SK-N-SH treated with all-trans-retinoic acid at 6 μM for 48 hours (cell line): ENCODE data around the gene GID4.

Experiments used
- ATAC-seq: fragments of 200-7000 bp; cut with Tn5 transposase; 3 replicates; pipeline ENCODE4 v1.9.1; 2020; ENCODE audit warnings: mild to moderate bottlenecking, moderate library complexity
- ARNTL ChIP-seq: fragments of 450-650 bp; formaldehyde crosslinking; IDR thresholded peaks from 2 replicates; pipeline ENCODE4 v1.5.0; 2020; ENCODE audit warnings: low read depth, mild to moderate bottlenecking, moderate library complexity, borderline replicate concordance
- BACH2 ChIP-seq: fragments of 250-450 bp; sonication (Bioruptor Pico); IDR thresholded peaks from 2 replicates; pipeline ENCODE4 v1.9.0; 2021; ENCODE audit warnings: mild to moderate bottlenecking, borderline replicate concordance
- CSDC2 ChIP-seq: fragments of 250-450 bp; sonication (Bioruptor Pico); IDR thresholded peaks from 2 replicates; pipeline ENCODE4 v1.5.0; 2020; ENCODE audit warnings: mild to moderate bottlenecking, moderate library complexity
- ESRRG ChIP-seq: fragments of 250-450 bp; sonication (Bioruptor Pico); IDR thresholded peaks from 2 replicates; pipeline ENCODE4 v1.6.1; 2021; ENCODE audit warnings: mild to moderate bottlenecking
- ISL1 ChIP-seq: fragments of 250-450 bp; sonication (Bioruptor Pico); IDR thresholded peaks from 2 replicates; pipeline ENCODE4 v2.1.2; 2022; ENCODE audit warnings: mild to moderate bottlenecking, moderate library complexity
- OSR1 ChIP-seq: fragments of 250-450 bp; sonication (Bioruptor Pico); IDR thresholded peaks from 2 replicates; pipeline ENCODE4 v1.8.0; 2022; ENCODE audit warnings: moderate library complexity, mild to moderate bottlenecking, inconsistent platforms
- PATZ1 ChIP-seq: fragments of 250-450 bp; sonication (Bioruptor Pico); IDR thresholded peaks from 2 replicates; pipeline ENCODE4 v1.8.0; 2020; ENCODE audit warnings: mild to moderate bottlenecking, moderate library complexity, borderline replicate concordance
- POU6F1 ChIP-seq: fragments of 250-450 bp; sonication (Bioruptor Pico); IDR thresholded peaks from 2 replicates; pipeline ENCODE4 v1.8.0; 2021; ENCODE audit warnings: low read depth, mild to moderate bottlenecking, moderate library complexity, borderline replicate concordance
- PPARA ChIP-seq: fragments of 250-450 bp; sonication (Bioruptor Pico); IDR thresholded peaks from 2 replicates; pipeline ENCODE4 v1.5.0; 2020; ENCODE audit warnings: mild to moderate bottlenecking, borderline replicate concordance
- RARB ChIP-seq: fragments of 250-450 bp; sonication (Bioruptor Pico); IDR thresholded peaks from 2 replicates; pipeline ENCODE4 v1.8.0; 2021; ENCODE audit warnings: mild to moderate bottlenecking, moderate library complexity
- SNAI2 ChIP-seq: fragments of 250-450 bp; sonication (Bioruptor Pico); IDR thresholded peaks from 2 replicates; pipeline ENCODE4 v1.5.0; 2020; ENCODE audit warnings: mild to moderate bottlenecking, moderate library complexity
- TCF4 ChIP-seq: fragments of 250-450 bp; sonication (Bioruptor Pico); IDR thresholded peaks from 2 replicates; pipeline ENCODE4 v1.8.0; 2021; ENCODE audit warnings: mild to moderate bottlenecking, moderate library complexity, borderline replicate concordance
- TSHZ2 ChIP-seq: fragments of 250-450 bp; sonication (Bioruptor Pico); IDR thresholded peaks from 2 replicates; pipeline ENCODE4 v1.5.0; 2020; ENCODE audit warnings: mild to moderate bottlenecking, moderate library complexity
- ZC3H10 ChIP-seq: fragments of 250-450 bp; sonication (Bioruptor Pico); IDR thresholded peaks from 2 replicates; pipeline ENCODE4 v1.5.1; 2021; ENCODE audit warnings: mild to moderate bottlenecking, moderate library complexity
- ZFP3 ChIP-seq: fragments of 250-450 bp; sonication (Bioruptor Pico); IDR thresholded peaks from 2 replicates; pipeline ENCODE4 v1.5.0; 2020; ENCODE audit warnings: mild to moderate bottlenecking, moderate library complexity
- ZFP30 ChIP-seq: fragments of 450-650 bp; formaldehyde crosslinking; IDR thresholded peaks from 2 replicates; pipeline ENCODE4 v1.5.0; 2022; ENCODE audit warnings: mild to moderate bottlenecking, moderate library complexity
- ZNF565 ChIP-seq: fragments of 450-650 bp; formaldehyde crosslinking; conservative IDR thresholded peaks from 2 replicates; pipeline ENCODE4 v1.5.0; 2020; ENCODE audit warnings: low read depth, mild to moderate bottlenecking, moderate library complexity
- ZNF70 ChIP-seq: fragments of 450-650 bp; formaldehyde crosslinking; IDR thresholded peaks from 2 replicates; pipeline ENCODE4 v1.5.0; 2020; ENCODE audit warnings: mild to moderate bottlenecking, moderate library complexity
- ZNF8 ChIP-seq: fragments of 450-650 bp; formaldehyde crosslinking; IDR thresholded peaks from 2 replicates; pipeline ENCODE4 v1.5.0; 2020; ENCODE audit warnings: mild to moderate bottlenecking, moderate library complexity
- TF ChIP-seq, protein P1 (sequence below): fragments of 250-450 bp; sonication (Bioruptor Pico); IDR thresholded peaks from 2 replicates; pipeline ENCODE4 v1.5.1; 2020; ENCODE audit warnings: low read depth, mild to moderate bottlenecking, moderate library complexity

GID4 gene

GRCh38 chr17:17993366-17993765, 45.8 kb upstream of the GID4 start:
- TF ChIP-seq PPARA (CRISPR knock-in tag) (no peak), ZFP30 (CRISPR knock-in tag) (no peak), PATZ1 (CRISPR knock-in tag) (no peak), BACH2 (no peak), TSHZ2 (CRISPR knock-in tag) (no peak), ZC3H10 (CRISPR knock-in tag) (no peak), RARB (no peak), ZFP3 (CRISPR knock-in tag) (no peak), SNAI2 (CRISPR knock-in tag) (no peak), ZNF565 (no peak), ZNF8 (no peak), OSR1 (CRISPR knock-in tag) (no peak), POU6F1 (CRISPR knock-in tag) (no peak), ISL1 (CRISPR knock-in tag) (no peak), ESRRG (CRISPR knock-in tag) (no peak), ARNTL (CRISPR knock-in tag) (no peak)
- TF ChIP-seq, protein P1, sequence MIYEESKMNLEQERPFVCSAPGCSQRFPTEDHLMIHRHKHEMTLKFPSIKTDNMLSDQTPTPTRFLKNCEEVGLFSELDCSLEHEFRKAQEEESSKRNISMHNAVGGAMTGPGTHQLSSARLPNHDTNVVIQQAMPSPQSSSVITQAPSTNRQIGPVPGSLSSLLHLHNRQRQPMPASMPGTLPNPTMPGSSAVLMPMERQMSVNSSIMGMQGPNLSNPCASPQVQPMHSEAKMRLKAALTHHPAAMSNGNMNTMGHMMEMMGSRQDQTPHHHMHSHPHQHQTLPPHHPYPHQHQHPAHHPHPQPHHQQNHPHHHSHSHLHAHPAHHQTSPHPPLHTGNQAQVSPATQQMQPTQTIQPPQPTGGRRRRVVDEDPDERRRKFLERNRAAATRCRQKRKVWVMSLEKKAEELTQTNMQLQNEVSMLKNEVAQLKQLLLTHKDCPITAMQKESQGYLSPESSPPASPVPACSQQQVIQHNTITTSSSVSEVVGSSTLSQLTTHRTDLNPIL (CRISPR knock-in tag), result no peak
- ATAC-seq, result no peak

DNA sequence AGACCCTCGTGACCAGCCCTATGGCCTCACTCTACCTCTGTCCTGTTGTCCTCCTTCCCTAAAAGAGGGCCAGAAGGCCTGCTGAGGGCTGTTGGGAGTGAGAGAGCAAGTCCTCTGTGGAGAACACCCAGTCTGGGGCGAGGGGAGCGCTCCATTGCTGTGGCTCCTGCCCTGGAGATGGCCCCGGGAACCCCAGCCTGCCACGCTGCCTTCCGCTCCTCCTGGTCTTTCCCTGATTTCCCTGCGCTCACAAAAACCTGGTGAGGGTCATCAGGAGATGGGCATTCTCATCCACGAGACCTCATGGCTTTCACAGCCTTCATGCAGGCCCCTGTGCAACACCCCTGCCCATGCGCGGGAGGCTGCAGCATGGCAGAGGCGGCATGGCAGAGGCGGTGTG, 45.4 kb upstream of the GID4 start:
- TF ChIP-seq SNAI2 (CRISPR knock-in tag) (no peak), ZNF70 (CRISPR knock-in tag) (no peak), PPARA (CRISPR knock-in tag) (no peak), ISL1 (CRISPR knock-in tag) (no peak), TSHZ2 (CRISPR knock-in tag) (no peak), CSDC2 (CRISPR knock-in tag) (no peak), POU6F1 (CRISPR knock-in tag) (no peak), ESRRG (CRISPR knock-in tag) (no peak), ZC3H10 (CRISPR knock-in tag) (no peak), TCF4 (CRISPR knock-in tag) (no peak), OSR1 (CRISPR knock-in tag) (no peak), ZFP3 (CRISPR knock-in tag) (no peak), ZFP30 (CRISPR knock-in tag) (no peak)
- ATAC-seq, result no peak; the same call in 2 of the 3 replicates
